Loucy (cell line): Measurements from ENCODE around the gene CCS.

Experiments
- EZH2phosphoT487 ChIP-seq: fragments of 200-600 bp; IDR thresholded peaks from 2 replicates; pipeline ENCODE4 v1.6.1; 2018; ENCODE audit warnings: antibody characterized with exemption, mild to moderate bottlenecking, moderate library complexity, borderline replicate concordance
- TF ChIP-seq, protein P1 (sequence below): fragments of 200-600 bp; sonication (generic); conservative IDR thresholded peaks from 2 replicates; pipeline ENCODE4 v1.5.1; 2014; ENCODE audit warnings: mild to moderate bottlenecking, antibody characterized with exemption, low read length

DNA sequence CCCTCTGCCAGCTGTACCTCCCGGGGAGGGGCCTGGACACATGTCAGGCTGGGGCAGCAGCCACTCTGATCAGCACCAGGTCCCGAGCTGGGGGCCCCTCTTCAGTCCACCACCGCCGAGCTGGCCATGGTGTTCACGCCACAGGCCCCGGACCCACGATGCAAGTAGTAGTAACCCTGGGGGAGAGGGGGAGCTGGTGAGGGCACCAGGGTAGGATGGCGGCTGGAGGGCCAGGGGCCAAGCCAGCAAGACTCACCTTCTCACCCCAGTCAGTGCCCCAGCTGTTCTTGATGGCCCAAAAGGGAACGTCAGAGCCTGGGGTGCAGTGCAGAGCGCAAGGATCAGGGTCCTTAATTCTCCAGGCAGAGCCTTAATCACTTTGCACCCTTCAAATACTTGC is 29.2 kb upstream of the CCS start:
- TF ChIP-seq, protein P1, sequence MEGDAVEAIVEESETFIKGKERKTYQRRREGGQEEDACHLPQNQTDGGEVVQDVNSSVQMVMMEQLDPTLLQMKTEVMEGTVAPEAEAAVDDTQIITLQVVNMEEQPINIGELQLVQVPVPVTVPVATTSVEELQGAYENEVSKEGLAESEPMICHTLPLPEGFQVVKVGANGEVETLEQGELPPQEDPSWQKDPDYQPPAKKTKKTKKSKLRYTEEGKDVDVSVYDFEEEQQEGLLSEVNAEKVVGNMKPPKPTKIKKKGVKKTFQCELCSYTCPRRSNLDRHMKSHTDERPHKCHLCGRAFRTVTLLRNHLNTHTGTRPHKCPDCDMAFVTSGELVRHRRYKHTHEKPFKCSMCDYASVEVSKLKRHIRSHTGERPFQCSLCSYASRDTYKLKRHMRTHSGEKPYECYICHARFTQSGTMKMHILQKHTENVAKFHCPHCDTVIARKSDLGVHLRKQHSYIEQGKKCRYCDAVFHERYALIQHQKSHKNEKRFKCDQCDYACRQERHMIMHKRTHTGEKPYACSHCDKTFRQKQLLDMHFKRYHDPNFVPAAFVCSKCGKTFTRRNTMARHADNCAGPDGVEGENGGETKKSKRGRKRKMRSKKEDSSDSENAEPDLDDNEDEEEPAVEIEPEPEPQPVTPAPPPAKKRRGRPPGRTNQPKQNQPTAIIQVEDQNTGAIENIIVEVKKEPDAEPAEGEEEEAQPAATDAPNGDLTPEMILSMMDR, result no peak
- TF ChIP-seq EZH2phosphoT487, result no peak
